Fibroblast of pulmonary artery (primary cell): Measurements from ENCODE around the gene WNT7B.

Experiments used
- DNase-seq: peaks from one replicate; pipeline ENCODE4 v3.0.0-alpha.2; 2010; ENCODE audit warnings: low read depth
- H3K4me3 ChIP-seq: replicated peaks from 2 replicates; pipeline ENCODE4 v1.5.1; 2011; ENCODE audit warnings: low read depth, mild to moderate bottlenecking, control low read depth, low read length, moderate library complexity
- TF ChIP-seq, protein P1 (sequence below): IDR thresholded peaks from 2 replicates; pipeline ENCODE4 v1.5.1; 2011; ENCODE audit warnings: mild to moderate bottlenecking, control low read depth, low read length, inconsistent platforms; ENCODE audit errors: missing control alignments

WNT7B gene

DNA sequence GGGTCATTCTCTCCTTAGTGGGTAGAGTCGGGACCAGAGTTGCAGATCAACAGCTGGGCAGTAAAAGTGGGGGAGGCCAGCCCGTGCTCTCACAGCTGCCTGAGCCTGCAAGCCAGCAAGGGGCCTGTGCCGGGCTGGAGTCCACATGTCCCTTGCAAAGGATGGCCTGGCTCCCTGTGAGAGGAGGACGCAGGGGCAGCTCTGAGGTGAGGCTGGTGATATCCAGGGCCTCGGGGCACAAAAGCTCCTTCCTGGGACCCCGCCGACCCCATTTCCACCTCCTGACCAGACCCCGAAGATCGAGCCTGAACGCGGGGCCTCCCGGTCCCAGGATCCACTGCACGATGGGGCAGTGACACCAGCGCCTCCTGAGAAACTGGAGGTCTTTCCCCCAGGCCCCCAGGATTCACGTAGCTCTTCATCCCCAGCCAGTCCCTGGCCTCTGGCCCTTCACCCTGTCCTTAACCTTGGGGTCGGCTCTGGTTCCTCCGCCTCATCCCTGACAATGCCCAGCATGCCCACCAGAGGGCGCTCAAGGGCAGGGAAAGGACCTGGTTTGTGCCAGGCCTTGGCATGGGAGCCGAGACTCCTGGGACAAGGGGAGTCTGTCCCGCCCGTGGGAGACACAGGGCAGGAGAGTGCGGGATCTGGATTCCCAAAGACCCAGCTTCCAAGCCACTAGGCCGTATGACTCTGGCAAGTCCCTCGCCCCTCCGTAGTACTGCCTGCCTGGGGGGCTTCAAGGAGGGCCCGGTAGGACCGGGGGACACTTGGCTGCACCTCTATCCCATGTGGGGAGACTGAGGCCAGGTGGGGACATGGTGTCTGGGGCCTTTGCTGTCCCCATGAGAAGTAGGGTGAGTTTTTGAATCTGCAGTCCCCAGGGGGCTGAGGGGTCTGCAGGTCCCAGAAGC lies 17.8 kb upstream of the WNT7B start:
- DNase-seq, result peak; percentile 67
- TF ChIP-seq, protein P1, sequence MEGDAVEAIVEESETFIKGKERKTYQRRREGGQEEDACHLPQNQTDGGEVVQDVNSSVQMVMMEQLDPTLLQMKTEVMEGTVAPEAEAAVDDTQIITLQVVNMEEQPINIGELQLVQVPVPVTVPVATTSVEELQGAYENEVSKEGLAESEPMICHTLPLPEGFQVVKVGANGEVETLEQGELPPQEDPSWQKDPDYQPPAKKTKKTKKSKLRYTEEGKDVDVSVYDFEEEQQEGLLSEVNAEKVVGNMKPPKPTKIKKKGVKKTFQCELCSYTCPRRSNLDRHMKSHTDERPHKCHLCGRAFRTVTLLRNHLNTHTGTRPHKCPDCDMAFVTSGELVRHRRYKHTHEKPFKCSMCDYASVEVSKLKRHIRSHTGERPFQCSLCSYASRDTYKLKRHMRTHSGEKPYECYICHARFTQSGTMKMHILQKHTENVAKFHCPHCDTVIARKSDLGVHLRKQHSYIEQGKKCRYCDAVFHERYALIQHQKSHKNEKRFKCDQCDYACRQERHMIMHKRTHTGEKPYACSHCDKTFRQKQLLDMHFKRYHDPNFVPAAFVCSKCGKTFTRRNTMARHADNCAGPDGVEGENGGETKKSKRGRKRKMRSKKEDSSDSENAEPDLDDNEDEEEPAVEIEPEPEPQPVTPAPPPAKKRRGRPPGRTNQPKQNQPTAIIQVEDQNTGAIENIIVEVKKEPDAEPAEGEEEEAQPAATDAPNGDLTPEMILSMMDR, result peak; percentile 91
- H3K4me3 ChIP-seq, result no peak overlapping the region

DNA sequence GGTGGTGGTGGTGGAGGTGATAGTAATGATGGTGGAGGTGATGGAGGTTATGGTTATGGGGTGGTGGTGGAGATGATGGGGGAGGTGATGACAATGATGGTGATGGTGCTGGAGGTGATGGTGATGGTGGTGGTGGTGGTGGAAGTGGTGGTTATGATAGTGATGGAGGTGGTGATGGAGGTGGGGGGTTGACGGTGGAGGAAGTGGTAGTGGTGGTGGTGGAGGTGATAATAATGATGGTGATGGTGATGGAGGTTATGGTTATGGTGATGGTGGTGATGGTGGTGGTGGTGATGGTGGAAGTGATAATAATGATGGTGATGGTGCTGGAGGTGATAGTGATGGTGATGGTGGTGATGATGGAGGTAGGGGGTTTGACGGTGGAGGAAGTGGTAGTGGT lies 16.9 kb upstream of the WNT7B start:
- DNase-seq, result no peak
- TF ChIP-seq, protein P1, result no peak
- no peak overlapping the region for H3K4me3 ChIP-seq

DNA sequence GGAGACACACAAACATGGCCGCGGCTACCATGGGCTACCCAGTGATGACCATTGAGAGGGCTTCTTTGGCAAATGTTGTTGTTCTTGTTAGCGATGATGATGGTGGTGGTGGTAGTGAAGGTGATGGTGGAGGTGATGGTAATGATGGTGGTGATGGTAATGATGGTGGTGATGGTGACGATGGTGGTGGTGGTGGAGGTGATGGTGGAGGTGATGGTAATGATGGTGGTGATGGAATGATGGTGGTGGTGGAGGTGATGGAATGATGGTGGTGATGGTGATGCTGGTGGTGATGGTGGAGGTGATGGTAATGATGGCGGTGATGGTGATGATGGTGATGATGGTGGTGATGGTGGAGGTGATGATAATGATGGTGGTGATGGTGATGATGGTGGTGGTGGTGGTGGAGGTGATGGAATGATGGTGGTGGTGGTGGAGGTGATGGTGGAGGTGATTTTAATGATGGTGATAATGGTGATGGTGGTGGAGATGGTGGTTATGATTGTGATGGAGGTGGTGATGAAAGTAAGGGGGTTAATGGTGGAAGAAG lies 16.3 kb upstream of the WNT7B start:
- DNase-seq, result no peak
- TF ChIP-seq, protein P1, result no peak
- H3K4me3 ChIP-seq, result no peak overlapping the region

DNA sequence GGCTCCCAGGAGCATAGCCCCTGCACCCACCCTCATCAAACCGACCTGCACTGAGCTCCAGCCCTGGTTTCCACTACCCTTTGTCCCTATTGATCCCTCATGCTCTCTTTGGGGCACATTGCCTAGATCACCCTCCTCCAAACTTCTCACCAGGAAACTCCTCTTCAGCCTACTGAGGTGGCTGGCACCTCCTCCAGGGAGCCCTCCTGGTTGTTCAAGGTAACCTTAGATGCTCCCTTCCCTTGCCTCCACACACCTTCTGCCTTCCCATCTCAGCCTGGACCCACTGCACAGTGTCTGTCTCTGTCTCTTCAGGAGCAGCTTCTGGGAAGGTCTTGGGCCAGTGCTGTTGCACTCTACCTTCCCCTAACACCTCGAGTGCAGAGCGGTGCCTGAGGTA lies 15.8 kb upstream of the WNT7B start:
- TF ChIP-seq, protein P1, result no peak
- H3K4me3 ChIP-seq, result no peak overlapping the region
- no peak for DNase-seq

DNA sequence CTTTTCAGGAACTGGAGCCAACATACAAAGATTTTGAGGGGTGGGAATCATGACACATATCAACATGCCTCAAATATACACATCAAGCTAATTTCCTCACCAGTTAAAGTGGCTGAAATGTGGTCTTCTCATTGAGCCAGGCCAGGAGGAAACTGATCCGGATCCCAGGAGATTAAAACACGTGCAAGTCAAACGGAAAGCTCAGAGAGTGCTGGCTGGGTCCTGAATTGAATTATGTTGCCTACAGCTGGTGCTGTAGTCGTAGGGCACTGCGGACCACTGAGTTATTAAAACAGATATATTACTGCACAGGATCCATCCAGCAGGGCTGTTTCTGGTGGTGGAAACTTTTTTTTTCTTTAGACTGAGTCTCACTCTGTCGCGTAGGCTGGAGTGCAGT lies 14.1 kb upstream of the WNT7B start:
- no peak overlapping the region for H3K4me3 ChIP-seq
- TF ChIP-seq, protein P1, result no peak
- no peak for DNase-seq

DNA sequence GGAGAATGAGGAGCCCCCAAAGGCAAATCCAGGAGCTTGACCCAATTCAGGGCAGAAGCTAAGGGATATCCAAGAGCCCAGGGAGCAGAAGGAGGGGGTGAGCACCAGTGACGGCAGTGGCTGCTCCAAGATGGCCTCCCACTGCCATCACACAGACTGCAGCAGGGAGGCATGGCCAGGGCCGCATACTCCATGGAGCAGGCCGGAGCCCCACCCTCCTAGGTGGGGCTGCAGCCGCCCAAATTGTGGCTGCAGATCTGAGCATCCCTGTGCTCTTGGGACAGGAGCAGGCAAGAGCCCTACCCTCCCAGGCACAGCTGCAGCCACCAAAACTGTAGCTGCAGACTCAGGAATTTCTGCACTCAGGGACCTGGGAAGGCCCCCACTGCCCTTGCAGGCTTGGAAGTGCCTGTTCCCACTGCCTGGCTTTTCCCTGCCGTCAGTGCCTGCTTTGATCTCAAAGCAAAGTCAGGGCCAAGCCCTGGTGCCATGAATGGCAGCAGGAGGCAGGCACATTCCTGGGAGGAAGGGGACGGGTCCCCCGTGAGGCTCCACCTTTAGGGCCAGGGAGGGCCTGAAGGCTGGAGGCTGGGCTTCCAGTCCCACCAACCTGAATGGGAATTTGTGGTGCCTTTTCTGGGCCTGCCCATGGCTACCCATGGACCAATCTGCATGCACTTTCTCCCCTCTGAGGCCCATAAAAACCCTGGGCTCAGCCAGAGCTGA lies 10.3 kb upstream of the WNT7B start:
- no peak overlapping the region for H3K4me3 ChIP-seq
- no peak for DNase-seq
- TF ChIP-seq, protein P1, result no peak
